Heart right ventricle (tissue), 16 donors: ENCODE results near the gene BBIP1. TPM values are rescaled to one million over a fixed set of nuclear protein-coding genes. Genes with fewer than 3 reads are reported as not detected.
A peak's percentile ranks its signal among the peaks of the same experiment; 100 is the strongest.

ENCODE experiments used
- ATAC-seq, 8 donors: fragments of 200-7000 bp; cut with Tn5 transposase; one replicate each; pipeline ENCODE4 v1.9.1; 2020; ENCODE audit warnings: mild to moderate bottlenecking in 8 of 8, moderate library complexity in 8 of 8, moderate number of reproducible peaks in 1 of 8
- DNase-seq, 2 donors: peaks; one replicate each; pipeline ENCODE4 v3.0.0-alpha.2; 2020
- H3K27ac ChIP-seq, 10 donors: fragments of 200-600 bp; sonication (generic) in 2 of 10; one replicate each; pipeline versions ENCODE4 v1.5.0 to v1.8.0; 2020 to 2022; ENCODE audit warnings: mild to moderate bottlenecking in 3 of 10
- H3K27me3 ChIP-seq, 7 donors: fragments of 200-600 bp; one replicate each; pipeline ENCODE4 v1.8.0; 2021 to 2022; ENCODE audit warnings: mild to moderate bottlenecking in 2 of 7
- H3K36me3 ChIP-seq, 9 donors: fragments of 200-600 bp; sonication (generic) in 1 of 9; one replicate each; pipeline versions ENCODE4 v1.5.0 to v1.8.0; 2020 to 2022; ENCODE audit warnings: mild to moderate bottlenecking in 2 of 9
- H3K4me1 ChIP-seq, 9 donors: fragments of 200-600 bp; sonication (generic) in 1 of 9; one replicate each; pipeline versions ENCODE4 v1.5.0 to v1.8.0; 2020 to 2022; ENCODE audit warnings: mild to moderate bottlenecking in 4 of 9
- H3K4me3 ChIP-seq, 10 donors: fragments of 200-600 bp; sonication (generic) in 2 of 10; one replicate each; pipeline versions ENCODE4 v1.5.0 to v1.8.0; 2020 to 2022; ENCODE audit warnings: mild to moderate bottlenecking in 7 of 10, moderate library complexity in 2 of 10
- H3K9me3 ChIP-seq, 11 donors: fragments of 200-600 bp in 10 of 11; sonication (generic) in 2 of 11; one replicate each; pipeline versions ENCODE4 v1.5.0 to v1.8.0; 2013 to 2022; ENCODE audit warnings: mild to moderate bottlenecking in 2 of 11, control low read depth in 1 of 11, moderate library complexity in 1 of 11
- WGBS, 2 donors: extraction: QIAGEN DNeasy Blood & Tissue Kit; methylation state at CpG; one replicate each; pipeline ENCODE4 v1.1.7; 2013; ENCODE audit warnings: inconsistent platforms in 1 of 2; 5-methylcytosine and 5-hydroxymethylcytosine counted together
- intact Hi-C, 10 donors: fragments of 100-400 bp; cut with DNase I; formaldehyde crosslinking; loops; one replicate each; pipeline versions ENCODE4 v1.11.1 to v1.14.2; 2022
- polyA plus RNA-seq, 2 donors: library from polyadenylated mRNA; stranded (reverse); fragments of 200-250 nt; gene quantifications; one replicate each; pipeline ENCODE4 v1.2.3, GENCODE V29; 2013
- total RNA-seq, 10 donors: library from RNA; stranded (reverse); fragmentation: NEBNext Ultra II Directional in 3 of 10; extraction: Animal tissue kit (Norgen Biotek cat#: 25700) in 3 of 10; gene quantifications; one replicate each; pipeline versions ENCODE4 v1.2.1 to v1.2.4, GENCODE V29; 2021 to 2023
- TF ChIP-seq, protein P1 (sequence below), 9 donors: fragments of 200-600 bp; sonication (generic) in 2 of 9; IDR thresholded peaks; one replicate each; pipeline versions ENCODE4 v1.5.0 to v1.8.0; 2021 to 2022; ENCODE audit warnings: antibody characterized with exemption in 9 of 9, mild to moderate bottlenecking in 5 of 9, moderate library complexity in 1 of 9
- donor health status: Arrhythmogenic right ventricular cardiomyopathy.
- donor health status: ischemic (EF 13 %, LVEDD 7.1; RV severe dilation, severe dysfunction).
- donor health status: healthy with polysubstance abuse.
- donor health status: DM: no; HTN: yes; CAD: no.
- donor health status: DM: no; HTN: no; CAD: no.
- donor health status: ischemic (EF 25% LVEDD 6.9; RV normal size, moderate dysfunction).
- donor health status: ischemic (EF 25% LVEDD 5.7; RV mildly dilated, moderate dysfunction).
- donor health status: healthy.
- donor health status: DM: yes; HTN: yes; CAD: no.
- donor health status: Ischemic cardiomyopathy.
- donor health status: ischemic (EF 35%, LVEDD 5.7; RV mildly dilated, moderate dysfunction).
- donor health status: nonischemic (EF 11% LVEDD 7.7; RV severe dilation, severe dysfunction).
- donor health status: DM: yes; HTN: yes; CAD: no.
- donor health status: PGD.
- donor health status: ischemic (EF 29% LVEDD 5.4; RV normal size, mild dysfunction).
- donor health status: nonischemic (EF 23%, LVEDD 6.1; RV moderate dilation, normal function).

The BBIP1 gene
- total and polyA plus RNA-seq, 12 donors = 16.6 to 32.0 (median 24.6) TPM

DNA sequence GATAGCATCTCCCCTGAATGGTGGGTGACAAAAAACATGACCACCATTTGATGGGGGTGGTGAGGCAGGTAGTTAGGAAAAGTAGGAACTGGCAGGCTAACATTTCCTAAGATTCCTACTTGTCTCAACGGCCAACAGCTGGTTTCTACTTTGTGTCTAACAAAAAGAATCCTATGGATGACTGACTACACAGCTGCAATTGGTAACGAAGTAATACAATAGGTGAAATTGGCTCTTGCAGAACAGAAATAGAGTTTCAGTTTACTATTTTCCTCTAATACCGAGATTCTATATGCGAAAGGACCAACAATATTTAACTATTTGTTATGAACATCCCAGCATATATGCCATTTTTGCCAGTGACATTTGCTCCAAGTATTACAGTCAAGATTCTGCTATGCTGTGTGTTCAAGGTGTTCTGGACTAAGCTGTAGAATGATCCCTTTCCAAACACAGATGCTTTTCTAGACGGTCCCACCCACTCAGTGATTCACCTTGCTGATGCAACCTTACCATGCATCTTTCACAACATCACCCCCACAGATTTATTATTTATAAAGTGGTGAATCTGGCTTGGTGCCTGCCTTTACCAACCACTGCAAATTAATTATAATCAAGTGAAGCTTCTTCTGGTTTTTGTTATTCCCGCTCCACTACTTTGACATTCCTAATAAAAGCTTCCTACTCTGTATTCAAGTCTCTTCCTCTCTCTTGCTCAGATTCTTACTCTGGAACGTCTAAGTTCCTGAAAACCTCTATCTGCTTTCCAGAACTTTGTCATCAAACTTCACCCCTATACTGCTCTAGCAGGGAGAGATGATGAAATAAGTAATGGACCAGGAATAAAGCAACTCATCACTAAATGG lies 16.8 kb downstream of the BBIP1 start:
- TF ChIP-seq, protein P1, sequence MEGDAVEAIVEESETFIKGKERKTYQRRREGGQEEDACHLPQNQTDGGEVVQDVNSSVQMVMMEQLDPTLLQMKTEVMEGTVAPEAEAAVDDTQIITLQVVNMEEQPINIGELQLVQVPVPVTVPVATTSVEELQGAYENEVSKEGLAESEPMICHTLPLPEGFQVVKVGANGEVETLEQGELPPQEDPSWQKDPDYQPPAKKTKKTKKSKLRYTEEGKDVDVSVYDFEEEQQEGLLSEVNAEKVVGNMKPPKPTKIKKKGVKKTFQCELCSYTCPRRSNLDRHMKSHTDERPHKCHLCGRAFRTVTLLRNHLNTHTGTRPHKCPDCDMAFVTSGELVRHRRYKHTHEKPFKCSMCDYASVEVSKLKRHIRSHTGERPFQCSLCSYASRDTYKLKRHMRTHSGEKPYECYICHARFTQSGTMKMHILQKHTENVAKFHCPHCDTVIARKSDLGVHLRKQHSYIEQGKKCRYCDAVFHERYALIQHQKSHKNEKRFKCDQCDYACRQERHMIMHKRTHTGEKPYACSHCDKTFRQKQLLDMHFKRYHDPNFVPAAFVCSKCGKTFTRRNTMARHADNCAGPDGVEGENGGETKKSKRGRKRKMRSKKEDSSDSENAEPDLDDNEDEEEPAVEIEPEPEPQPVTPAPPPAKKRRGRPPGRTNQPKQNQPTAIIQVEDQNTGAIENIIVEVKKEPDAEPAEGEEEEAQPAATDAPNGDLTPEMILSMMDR (IDR thresholded peaks at IDR 0.05) = no peak
- Histone ChIP-seq H3K4me3 (no peak overlapping the region), H3K27me3 (no peaks in the 10 kb centered on the region), H3K27ac (no peak overlapping the region), H3K36me3 (peaks cover 0 to 84% (median 19%) of the 10 kb centered on the region in 9 donors), H3K4me1 (peaks cover 0 to 11% (median 0%) of the 10 kb centered on the region in 9 donors), H3K9me3 (no peaks in the 10 kb centered on the region)
- WGBS, 2 donors = 81 to 84% methylated on average over 7 of the region's 7 CpGs
- DNase-seq (no peak), ATAC-seq (peak in 1 of 8 donors; percentile 27)
- intact Hi-C loops = loop anchor here in 1 of 10 donors (10.0 kb wide), 1 partner anchor 327 kb away; no protein-coding TSS in a partner anchor

DNA sequence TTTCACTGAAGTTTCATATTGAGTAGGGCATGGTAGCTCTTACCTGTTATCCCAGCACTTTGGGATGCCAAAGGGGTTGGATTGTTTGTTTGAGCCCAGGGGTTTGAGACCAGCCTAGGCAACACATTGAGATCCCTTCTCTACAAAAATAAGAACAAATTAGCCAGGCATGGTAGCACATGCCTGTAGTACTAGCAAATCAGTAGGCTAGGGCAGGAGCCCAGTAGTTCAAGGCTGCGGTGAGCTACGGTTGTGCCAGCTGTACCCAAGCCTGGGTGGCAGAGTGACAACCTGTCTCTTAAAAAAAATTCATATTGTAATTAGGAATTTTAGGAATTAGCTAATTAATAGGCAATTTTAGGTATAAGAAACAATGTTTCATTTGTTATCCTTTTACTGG lies 18.0 kb downstream of the BBIP1 start:
- intact Hi-C loops = loop anchor here in 1 of 10 donors (10.0 kb wide), 1 partner anchor 326 kb away; no protein-coding TSS in a partner anchor
- TF ChIP-seq, protein P1 (IDR thresholded peaks at IDR 0.05) = no peak
- H3K27me3 ChIP-seq = no peaks in the 10 kb centered on the region
- peaks cover 0 to 12% (median 0%) of the 10 kb centered on the region in 9 donors for H3K4me1 ChIP-seq
- H3K36me3 ChIP-seq = peaks cover 0 to 85% (median 22%) of the 10 kb centered on the region in 9 donors
- H3K27ac ChIP-seq = no peak overlapping the region
- no peaks in the 10 kb centered on the region for H3K9me3 ChIP-seq
- WGBS, 2 donors = 92 to 100% methylated on average over 2 of the region's 2 CpGs
- ATAC-seq (no peak), DNase-seq (no peak)
- H3K4me3 ChIP-seq = no peak overlapping the region

DNA sequence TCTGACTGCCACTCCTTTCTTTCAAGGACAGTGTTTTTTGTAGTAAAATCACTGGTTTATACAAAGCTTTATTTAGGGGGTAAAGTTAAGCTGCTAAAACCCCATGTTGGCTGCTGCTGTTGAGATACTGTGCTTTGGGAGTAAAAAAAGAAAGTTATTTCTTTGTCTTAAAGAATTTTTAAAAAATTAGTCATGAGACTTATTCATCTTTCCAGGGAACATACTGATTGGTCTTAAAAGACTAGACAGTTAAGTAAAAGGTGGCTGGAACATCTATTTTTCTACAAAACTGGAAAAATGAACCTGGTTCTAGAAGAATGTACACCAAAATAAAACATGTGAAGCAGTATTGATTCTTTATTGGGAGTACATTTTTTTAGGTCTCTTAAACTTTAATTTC lies 20.6 kb downstream of the BBIP1 start:
- no peak overlapping the region for H3K4me3 ChIP-seq
- no peak overlapping the region for H3K27ac ChIP-seq
- TF ChIP-seq, protein P1 (IDR thresholded peaks at IDR 0.05) = no peak
- DNase-seq (no peak), ATAC-seq (no peak)
- H3K9me3 ChIP-seq = no peaks in the 10 kb centered on the region
- H3K27me3 ChIP-seq = no peaks in the 10 kb centered on the region
- H3K4me1 ChIP-seq = peaks cover 0 to 16% (median 6%) of the 10 kb centered on the region in 9 donors
- peaks cover 0 to 95% (median 31%) of the 10 kb centered on the region in 9 donors for H3K36me3 ChIP-seq
- intact Hi-C loops = loop anchor here in 5 of 10 donors (5.0 to 10.0 kb wide), 3 partner anchors 284 to 294 kb away; no protein-coding TSS in a partner anchor

DNA sequence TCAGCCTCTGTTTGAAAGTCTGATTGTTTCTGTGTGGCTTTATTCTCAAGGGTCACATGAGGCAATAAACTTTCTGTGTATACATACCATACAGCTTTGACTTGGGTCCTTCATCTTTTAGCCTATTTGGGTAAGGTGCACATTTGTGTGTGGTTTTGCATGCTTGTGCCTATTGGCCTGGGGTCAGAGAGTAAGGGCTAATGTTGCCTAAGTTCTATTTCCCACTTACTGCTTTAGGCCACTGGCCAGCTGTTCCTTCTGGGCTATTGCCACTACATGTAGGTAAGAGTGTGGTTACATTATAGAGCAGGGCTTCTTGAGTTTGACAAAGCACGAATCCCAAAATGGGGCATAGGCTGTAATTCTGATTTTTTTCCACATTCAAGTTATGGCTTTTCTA lies 21.8 kb downstream of the BBIP1 start:
- Histone ChIP-seq H3K27ac (no peak overlapping the region), H3K9me3 (no peaks in the 10 kb centered on the region), H3K36me3 (peaks cover 0 to 97% (median 36%) of the 10 kb centered on the region in 9 donors), H3K27me3 (no peaks in the 10 kb centered on the region), H3K4me1 (peaks cover 0 to 18% (median 5%) of the 10 kb centered on the region in 9 donors), H3K4me3 (no peak overlapping the region)
- WGBS, 2 donors = 85 to 93% methylated on average over 1 of the region's 1 CpG
- DNase-seq (no peak), ATAC-seq (no peak)
- intact Hi-C loops = loop anchor here in 5 of 10 donors (5.0 to 10.0 kb wide), 3 partner anchors 282 to 292 kb away; no protein-coding TSS in a partner anchor
- TF ChIP-seq, protein P1 (IDR thresholded peaks at IDR 0.05) = no peak
